IPS DF 19.7 (cell line): ENCODE results near the gene SAMD4B.
"Not testable (repeated sequence)": the region's sequence is repeated elsewhere in the genome, so short reads cannot be mapped to it uniquely, and the experiment has no call there.

Experiments used
- DNase-seq: peaks from one replicate; pipeline ENCODE4 v3.0.0-alpha.2; 2013; ENCODE audit warnings: low read depth, low spot score

The SAMD4B gene

GRCh38 chr19:39365531-39365930 is 23.3 kb downstream of the SAMD4B start:
- no peak for DNase-seq

GRCh38 chr19:39369200-39369599 is 27.0 kb downstream of the SAMD4B start:
- DNase-seq: no peak

GRCh38 chr19:39370735-39371134 is 28.5 kb downstream of the SAMD4B start:
- no peak for DNase-seq

GRCh38 chr19:39372047-39372802 is 30.0 kb downstream of the SAMD4B start:
- DNase-seq: no peak

- no peak for DNase-seq
Measured at GRCh38 chr19:39372941-39373340, 30.7 kb downstream of the SAMD4B start.

- no peak for DNase-seq
Measured at GRCh38 chr19:39375929-39376328, 33.7 kb downstream of the SAMD4B start.

GRCh38 chr19:39377373-39378362 is 35.4 kb downstream of the SAMD4B start:
- DNase-seq: no peak

- not testable (repeated sequence) for DNase-seq
Measured at GRCh38 chr19:39379366-39379765, 37.1 kb downstream of the SAMD4B start.

- no peak for DNase-seq
Measured at GRCh38 chr19:39379865-39380396, 37.7 kb downstream of the SAMD4B start.

GRCh38 chr19:39380521-39381502 is 38.6 kb downstream of the SAMD4B start:
- DNase-seq: no peak

GRCh38 chr19:39381910-39382611 is 39.8 kb downstream of the SAMD4B start:
- no peak for DNase-seq

- no peak for DNase-seq
Measured at GRCh38 chr19:39382991-39383828, 41.0 kb downstream of the SAMD4B start.

- no peak for DNase-seq
Measured at GRCh38 chr19:39384839-39385568, 42.8 kb downstream of the SAMD4B start.

- DNase-seq: no peak
Measured at GRCh38 chr19:39385629-39386411, 43.6 kb downstream of the SAMD4B start.

GRCh38 chr19:39386557-39386956 is 44.3 kb downstream of the SAMD4B start:
- no peak for DNase-seq

- no peak for DNase-seq
Measured at GRCh38 chr19:39388657-39389056, 46.4 kb downstream of the SAMD4B start.

GRCh38 chr19:39389631-39390414 is 47.6 kb downstream of the SAMD4B start:
- DNase-seq: no peak
